ENCODE results near the gene LAS1L.
"Not testable (repeated sequence)": the region's sequence is repeated elsewhere in the genome, so short reads cannot be mapped to it uniquely, and the experiment has no call there.

LAS1L gene

DNA sequence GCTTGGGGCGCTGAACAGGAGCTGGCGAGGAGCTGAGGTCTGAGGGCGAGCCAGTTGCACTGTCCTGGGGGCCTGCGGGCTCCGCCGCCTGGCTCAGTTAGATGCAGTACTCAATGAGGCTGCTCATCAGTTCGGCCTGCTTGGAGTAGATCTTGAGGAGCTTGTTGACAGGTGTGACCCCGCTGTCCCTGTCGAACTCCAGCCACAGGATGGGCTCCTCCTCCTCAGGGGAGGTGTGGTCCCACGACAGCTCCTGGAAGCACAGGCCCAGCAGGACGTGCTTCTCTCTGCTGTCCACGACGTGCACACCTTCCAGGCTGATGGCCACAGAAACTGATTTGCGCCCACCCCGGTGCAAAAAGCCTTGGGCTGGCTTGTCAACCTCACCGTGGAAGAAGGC is 16.5 kb upstream of the LAS1L start:
- no peak overlapping the region for H3K4me3 ChIP-seq (ENCODE audit: extremely low read depth, insufficient read depth, low read length, poor library complexity, severe bottlenecking)
- H3K4me1 ChIP-seq (ENCODE audit: control insufficient read depth, insufficient read depth, low read length, poor library complexity, severe bottlenecking) = no peaks in the 10 kb centered on the region
- WGBS, 2 experiments (ENCODE audit: insufficient coverage in 2 of 2) = 90 to 91% methylated on average over 11 to 13 of the region's 16 CpGs
- no peaks in the 10 kb centered on the region for H3K36me3 ChIP-seq (ENCODE audit: control insufficient read depth, insufficient read depth, low read length)
- H3K27ac ChIP-seq (ENCODE audit: low read depth, low read length, severe bottlenecking) = no peak overlapping the region
- no peaks in the 10 kb centered on the region for H3K9me3 ChIP-seq (ENCODE audit: control insufficient read depth, low read length)

DNA sequence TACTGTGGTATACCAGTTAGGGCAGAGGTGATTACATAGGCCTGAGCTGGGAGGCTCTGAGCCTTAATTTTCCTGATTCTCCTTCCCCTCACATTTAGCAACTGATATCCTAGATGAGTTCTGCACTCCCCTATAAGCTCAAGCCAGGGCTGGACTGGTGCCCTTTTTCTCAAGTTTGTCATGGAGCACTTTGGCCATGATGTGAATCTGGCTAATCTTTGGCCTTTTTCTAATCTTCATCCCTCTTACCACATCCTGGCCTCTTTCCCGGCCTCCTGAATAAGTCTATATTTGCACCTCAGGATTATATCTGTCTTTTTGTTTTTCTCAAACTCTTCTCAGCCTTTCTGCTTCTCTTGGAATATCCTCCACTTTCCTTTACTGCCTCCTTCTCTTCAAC is 10.9 kb upstream of the LAS1L start:
- WGBS, 2 experiments (ENCODE audit: insufficient coverage in 2 of 2) = 100% methylated on average over 1 of the region's 1 CpG; no CpG with 5 or more reads in 1 of the 2 experiments
- no peaks in the 10 kb centered on the region for H3K4me1 ChIP-seq (ENCODE audit: control insufficient read depth, insufficient read depth, low read length, poor library complexity, severe bottlenecking)
- H3K36me3 ChIP-seq (ENCODE audit: control insufficient read depth, insufficient read depth, low read length) = no peaks in the 10 kb centered on the region
- H3K4me3 ChIP-seq (ENCODE audit: extremely low read depth, insufficient read depth, low read length, poor library complexity, severe bottlenecking) = no peak overlapping the region
- H3K27ac ChIP-seq (ENCODE audit: low read depth, low read length, severe bottlenecking) = no peak overlapping the region
- H3K9me3 ChIP-seq (ENCODE audit: control insufficient read depth, low read length) = no peaks in the 10 kb centered on the region

DNA sequence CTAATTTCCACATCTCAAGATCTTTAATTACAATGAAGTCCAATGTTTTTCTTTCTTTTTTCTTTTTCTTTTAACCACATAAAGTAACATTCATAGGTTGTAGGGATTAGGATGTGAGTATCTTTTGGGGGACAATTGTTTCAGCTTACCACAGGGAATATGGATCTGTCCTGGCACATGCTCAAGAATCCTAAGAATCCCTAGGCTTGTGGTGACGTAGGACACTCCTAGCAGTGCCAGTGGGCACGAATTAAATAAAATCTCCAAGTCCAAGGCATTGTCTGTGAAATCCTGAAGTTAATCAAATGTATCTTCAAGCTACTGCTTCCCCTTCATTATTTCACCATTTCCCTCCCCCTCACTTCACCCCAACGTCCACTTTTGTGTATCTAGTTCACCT is 2.6 kb upstream of the LAS1L start:
- peaks cover 7% of the 10 kb centered on the region for H3K36me3 ChIP-seq (ENCODE audit: control insufficient read depth, insufficient read depth, low read length)
- H3K4me3 ChIP-seq (ENCODE audit: extremely low read depth, insufficient read depth, low read length, poor library complexity, severe bottlenecking) = no peak overlapping the region
- H3K27ac ChIP-seq (ENCODE audit: low read depth, low read length, severe bottlenecking) = no peak overlapping the region
- no peaks in the 10 kb centered on the region for H3K9me3 ChIP-seq (ENCODE audit: control insufficient read depth, low read length)
- peaks cover 9% of the 10 kb centered on the region for H3K4me1 ChIP-seq (ENCODE audit: control insufficient read depth, insufficient read depth, low read length, poor library complexity, severe bottlenecking)
- WGBS, 2 experiments (ENCODE audit: insufficient coverage in 2 of 2) = 60% methylated on average over 1 of the region's 3 CpGs; no CpG with 5 or more reads in 1 of the 2 experiments

DNA sequence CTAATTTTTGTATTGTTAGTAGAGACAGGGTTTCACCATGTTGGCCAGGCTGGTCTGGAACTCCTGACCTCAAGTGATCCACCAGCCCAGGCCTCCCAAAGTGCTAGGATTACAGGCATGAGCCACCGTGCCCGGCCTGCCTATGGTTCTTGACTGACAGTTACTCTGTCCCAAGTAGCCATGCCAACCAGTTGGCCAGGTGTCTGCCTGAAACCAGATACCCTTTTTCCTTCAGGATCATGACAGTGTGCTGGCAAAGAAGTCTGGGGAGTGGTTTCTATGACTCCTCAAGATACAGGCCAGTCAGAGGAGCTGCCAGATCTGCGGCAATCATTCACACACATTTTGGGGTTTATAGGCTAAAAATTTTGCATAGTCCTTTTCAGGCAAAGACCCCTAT is 1.7 kb upstream of the LAS1L start:
- H3K4me1 ChIP-seq (ENCODE audit: control insufficient read depth, insufficient read depth, low read length, poor library complexity, severe bottlenecking) = peaks cover 9% of the 10 kb centered on the region
- 80% methylated on average over 1 of the region's 3 CpGs; no CpG with 5 or more reads in 1 of the 2 experiments for WGBS, 2 experiments (ENCODE audit: insufficient coverage in 2 of 2)

DNA sequence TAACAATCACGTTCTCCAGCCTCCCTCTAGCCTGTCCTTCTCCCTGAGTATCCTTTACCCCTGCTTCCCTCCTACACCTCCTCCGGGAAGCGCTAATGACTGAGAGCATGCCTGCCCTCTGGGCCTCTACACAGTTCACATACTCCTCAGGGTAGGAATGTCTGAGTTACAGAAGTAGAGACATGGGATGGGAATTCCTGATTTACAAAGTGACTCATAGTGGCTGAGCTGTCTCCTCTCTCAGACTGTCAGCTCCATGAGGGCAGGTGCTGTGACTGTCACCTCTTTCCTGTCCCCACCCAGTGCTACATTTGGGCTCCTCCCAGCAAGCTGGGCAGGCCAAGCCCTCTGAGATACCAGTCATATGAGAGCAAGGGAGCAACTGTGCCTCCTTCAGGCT is 2.6 kb downstream of the LAS1L start:
- Histone ChIP-seq H3K9me3 (ENCODE audit: control insufficient read depth, low read length) (no peaks in the 10 kb centered on the region), H3K4me1 (ENCODE audit: control insufficient read depth, insufficient read depth, low read length, poor library complexity, severe bottlenecking) (peaks cover 11% of the 10 kb centered on the region), H3K36me3 (ENCODE audit: control insufficient read depth, insufficient read depth, low read length) (peaks cover 27% of the 10 kb centered on the region), H3K4me3 (ENCODE audit: extremely low read depth, insufficient read depth, low read length, poor library complexity, severe bottlenecking) (no peak overlapping the region), H3K27ac (ENCODE audit: low read depth, low read length, severe bottlenecking) (no peak overlapping the region)
- WGBS, 2 experiments (ENCODE audit: insufficient coverage in 2 of 2) = 86% methylated on average over 1 of the region's 3 CpGs; no CpG with 5 or more reads in 1 of the 2 experiments

More for the DNA sequence above, 1.7 kb upstream of the LAS1L start:
- Histone ChIP-seq H3K9me3 (ENCODE audit: control insufficient read depth, low read length) (no peaks in the 10 kb centered on the region), H3K27ac (ENCODE audit: low read depth, low read length, severe bottlenecking) (no peak overlapping the region), H3K4me3 (ENCODE audit: extremely low read depth, insufficient read depth, low read length, poor library complexity, severe bottlenecking) (no peak overlapping the region), H3K36me3 (ENCODE audit: control insufficient read depth, insufficient read depth, low read length) (peaks cover 10% of the 10 kb centered on the region)

DNA sequence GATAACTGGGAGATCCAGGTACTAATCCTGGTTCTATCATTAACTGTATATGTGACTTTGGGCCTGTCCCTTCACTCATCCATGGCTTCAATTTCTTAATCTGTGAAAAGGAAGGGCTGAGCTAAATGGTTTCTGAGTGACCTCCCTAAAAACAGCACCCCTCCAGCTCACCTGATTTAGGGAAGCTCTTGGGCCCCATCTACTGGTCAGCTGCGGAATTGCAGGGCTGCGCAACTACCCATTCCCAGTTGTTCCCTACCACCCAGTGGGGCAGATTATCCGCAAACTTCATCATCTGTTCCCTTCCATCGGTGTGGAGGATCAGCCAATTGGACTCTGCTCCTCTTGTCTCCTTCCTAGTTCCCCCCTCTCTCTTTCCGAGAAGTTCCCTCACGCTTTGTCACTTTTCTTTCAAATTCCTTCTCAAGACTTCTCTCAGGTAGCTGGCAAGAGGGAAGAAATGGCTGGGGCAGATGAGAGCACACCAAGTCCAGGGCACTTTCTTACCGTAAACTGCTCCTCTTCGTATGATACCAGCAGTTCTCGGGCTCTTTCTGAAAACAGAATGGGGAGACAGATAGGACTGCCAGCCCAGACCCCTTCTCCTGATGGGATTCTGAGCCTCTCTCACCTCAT is 5.8 kb downstream of the LAS1L start:
- Histone ChIP-seq H3K9me3 (ENCODE audit: control insufficient read depth, low read length) (no peaks in the 10 kb centered on the region), H3K27ac (ENCODE audit: low read depth, low read length, severe bottlenecking) (no peak overlapping the region), H3K4me3 (ENCODE audit: extremely low read depth, insufficient read depth, low read length, poor library complexity, severe bottlenecking) (no peak overlapping the region), H3K4me1 (ENCODE audit: control insufficient read depth, insufficient read depth, low read length, poor library complexity, severe bottlenecking) (peaks cover 8% of the 10 kb centered on the region), H3K36me3 (ENCODE audit: control insufficient read depth, insufficient read depth, low read length) (peaks cover 46% of the 10 kb centered on the region)
- 10 to 63% methylated on average over 4 of the region's 9 CpGs for WGBS, 2 experiments (ENCODE audit: insufficient coverage in 2 of 2)

DNA sequence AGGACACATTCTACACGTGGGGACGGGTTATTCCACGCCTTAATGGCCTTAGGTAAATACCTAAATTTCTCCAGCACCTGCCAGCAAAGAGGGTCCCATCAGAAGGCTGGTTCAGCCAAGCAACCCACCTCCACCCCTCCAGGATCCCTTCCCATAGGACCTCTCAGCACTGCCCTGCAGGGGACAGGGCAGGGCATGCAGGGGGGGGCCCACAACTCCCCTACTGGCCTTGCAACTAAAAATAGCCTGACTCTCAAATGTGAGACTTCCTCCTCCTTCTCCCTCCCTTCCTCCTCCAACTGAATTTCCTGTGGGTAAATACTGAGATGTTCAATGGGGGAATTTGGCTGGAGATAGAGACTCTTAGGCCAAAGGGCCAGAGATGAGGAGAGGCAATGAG is 6.3 kb downstream of the LAS1L start:
- Histone ChIP-seq H3K36me3 (ENCODE audit: control insufficient read depth, insufficient read depth, low read length) (peaks cover 50% of the 10 kb centered on the region), H3K27ac (ENCODE audit: low read depth, low read length, severe bottlenecking) (no peak overlapping the region), H3K4me3 (ENCODE audit: extremely low read depth, insufficient read depth, low read length, poor library complexity, severe bottlenecking) (no peak overlapping the region), H3K4me1 (ENCODE audit: control insufficient read depth, insufficient read depth, low read length, poor library complexity, severe bottlenecking) (peaks cover 8% of the 10 kb centered on the region), H3K9me3 (ENCODE audit: control insufficient read depth, low read length) (no peaks in the 10 kb centered on the region)
- 80% methylated on average over 2 of the region's 3 CpGs; no CpG with 5 or more reads in 1 of the 2 experiments for WGBS, 2 experiments (ENCODE audit: insufficient coverage in 2 of 2)

DNA sequence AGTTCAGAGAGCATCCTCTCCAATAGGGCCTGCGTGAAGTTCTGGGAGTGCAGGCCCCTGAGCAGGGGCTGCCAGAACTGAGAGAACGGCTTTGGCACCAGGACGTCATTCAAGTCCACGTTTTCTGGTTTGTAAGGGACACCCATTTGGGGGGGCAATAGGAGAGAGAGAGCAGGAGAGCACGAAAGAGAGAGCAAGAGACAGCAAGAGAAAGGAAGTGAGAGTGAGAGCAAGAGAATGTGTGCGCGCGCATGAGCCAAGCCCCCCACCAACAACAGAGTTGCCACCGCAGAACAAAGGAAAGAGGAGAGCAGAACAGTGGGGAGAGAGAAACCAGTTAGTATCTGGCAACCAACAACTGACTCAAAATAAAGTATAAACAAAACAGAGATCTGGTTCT is 10.4 kb downstream of the LAS1L start:
- peaks cover 3% of the 10 kb centered on the region for H3K4me1 ChIP-seq (ENCODE audit: control insufficient read depth, insufficient read depth, low read length, poor library complexity, severe bottlenecking)
- no peak overlapping the region for H3K27ac ChIP-seq (ENCODE audit: low read depth, low read length, severe bottlenecking)
- 100% methylated on average over 1 of the region's 9 CpGs; no CpG with 5 or more reads in 1 of the 2 experiments for WGBS, 2 experiments (ENCODE audit: insufficient coverage in 2 of 2)
- H3K9me3 ChIP-seq (ENCODE audit: control insufficient read depth, low read length) = no peaks in the 10 kb centered on the region
- H3K4me3 ChIP-seq (ENCODE audit: extremely low read depth, insufficient read depth, low read length, poor library complexity, severe bottlenecking) = no peak overlapping the region
- peaks cover 56% of the 10 kb centered on the region for H3K36me3 ChIP-seq (ENCODE audit: control insufficient read depth, insufficient read depth, low read length)

DNA sequence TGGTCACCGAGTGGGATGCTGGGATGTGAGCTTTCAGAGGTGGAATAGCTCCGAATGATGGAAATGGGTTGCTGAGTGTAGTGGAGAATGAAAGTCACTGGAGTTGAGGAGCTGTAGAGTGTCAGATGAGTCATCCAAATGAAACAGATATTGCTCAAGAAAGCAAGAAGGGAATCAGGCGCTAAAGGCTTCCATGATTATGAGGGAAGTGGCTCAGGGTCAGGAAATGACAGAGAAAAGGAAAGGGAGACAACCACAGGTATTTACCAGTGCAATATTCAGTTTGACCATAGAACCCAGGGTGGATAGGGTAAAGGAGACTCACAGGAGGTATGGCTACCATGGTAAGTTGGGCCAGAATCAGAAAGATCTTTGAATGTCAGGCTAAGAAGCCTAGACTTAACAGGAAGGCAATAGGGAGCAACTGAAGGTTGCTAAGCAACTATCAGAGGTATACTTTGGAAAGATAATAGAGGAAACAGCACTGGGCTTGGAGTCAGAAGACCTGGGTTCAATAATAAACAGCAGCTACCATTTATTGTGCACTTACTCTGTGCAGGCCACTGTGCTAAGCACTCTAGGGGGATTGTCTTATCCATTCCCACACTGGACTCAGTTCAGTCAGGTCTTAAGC is 11.7 kb downstream of the LAS1L start:
- no peak overlapping the region for H3K4me3 ChIP-seq (ENCODE audit: extremely low read depth, insufficient read depth, low read length, poor library complexity, severe bottlenecking)
- no peaks in the 10 kb centered on the region for H3K9me3 ChIP-seq (ENCODE audit: control insufficient read depth, low read length)
- H3K27ac ChIP-seq (ENCODE audit: low read depth, low read length, severe bottlenecking) = no peak overlapping the region
- 84% methylated on average over 3 of the region's 3 CpGs; no CpG with 5 or more reads in 1 of the 2 experiments for WGBS, 2 experiments (ENCODE audit: insufficient coverage in 2 of 2)
- H3K4me1 ChIP-seq (ENCODE audit: control insufficient read depth, insufficient read depth, low read length, poor library complexity, severe bottlenecking) = no peaks in the 10 kb centered on the region
- peaks cover 62% of the 10 kb centered on the region for H3K36me3 ChIP-seq (ENCODE audit: control insufficient read depth, insufficient read depth, low read length)

DNA sequence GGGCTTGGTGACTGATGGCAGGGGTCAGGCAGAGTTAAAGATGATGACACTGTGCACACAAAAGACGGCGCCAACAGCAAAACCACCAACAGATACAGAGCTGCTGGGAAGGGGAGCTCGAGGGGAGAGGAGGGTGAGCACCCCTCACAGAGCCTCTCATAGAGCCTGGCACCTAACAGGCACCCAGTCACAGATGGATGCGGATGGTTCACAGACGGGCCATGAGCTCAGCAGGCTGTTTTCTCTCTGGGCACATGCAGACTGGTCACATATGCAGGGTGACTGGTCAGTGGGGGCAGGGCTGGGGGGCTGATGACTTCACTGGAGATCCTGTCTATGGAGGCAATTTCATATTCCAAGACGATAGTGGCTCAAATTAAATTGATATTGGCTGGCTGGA is 15.1 kb downstream of the LAS1L start:
- not testable (repeated sequence) for H3K27ac ChIP-seq (ENCODE audit: low read depth, low read length, severe bottlenecking); H3K9me3 ChIP-seq (ENCODE audit: control insufficient read depth, low read length); H3K4me3 ChIP-seq (ENCODE audit: extremely low read depth, insufficient read depth, low read length, poor library complexity, severe bottlenecking); H3K4me1 ChIP-seq (ENCODE audit: control insufficient read depth, insufficient read depth, low read length, poor library complexity, severe bottlenecking)
- peaks cover 54% of the 10 kb centered on the region for H3K36me3 ChIP-seq (ENCODE audit: control insufficient read depth, insufficient read depth, low read length)
- no CpG with 5 or more reads among the region's 6 CpGs for WGBS, 2 experiments (ENCODE audit: insufficient coverage in 2 of 2)

DNA sequence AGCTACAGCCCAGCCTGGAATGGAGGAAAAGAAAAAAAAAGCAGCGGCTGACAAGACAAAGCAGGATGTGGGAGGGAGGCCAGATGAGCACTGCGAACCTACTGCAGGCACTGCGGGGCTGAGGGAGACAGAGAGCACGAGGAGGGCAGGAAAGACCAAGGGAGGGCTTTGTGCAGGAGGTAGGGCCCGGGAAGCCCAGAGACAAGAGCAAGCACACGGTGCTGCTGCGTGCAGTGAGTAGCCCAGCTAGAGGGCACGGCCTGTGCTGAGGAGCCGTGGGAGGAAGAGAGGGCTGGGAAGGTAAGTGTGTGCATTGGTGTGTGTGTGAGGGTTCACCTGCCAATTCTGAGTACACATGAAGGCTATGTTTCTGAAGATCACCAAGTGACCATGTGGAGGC is 15.6 kb downstream of the LAS1L start:
- H3K27ac ChIP-seq (ENCODE audit: low read depth, low read length, severe bottlenecking); H3K9me3 ChIP-seq (ENCODE audit: control insufficient read depth, low read length); H3K4me3 ChIP-seq (ENCODE audit: extremely low read depth, insufficient read depth, low read length, poor library complexity, severe bottlenecking); H3K4me1 ChIP-seq (ENCODE audit: control insufficient read depth, insufficient read depth, low read length, poor library complexity, severe bottlenecking): not testable (repeated sequence)
- WGBS, 2 experiments (ENCODE audit: insufficient coverage in 2 of 2) = no CpG with 5 or more reads among the region's 9 CpGs
- H3K36me3 ChIP-seq (ENCODE audit: control insufficient read depth, insufficient read depth, low read length) = peaks cover 48% of the 10 kb centered on the region

Data from mesodermal cell (in vitro differentiated cells).